ENCODE results near the gene SERPINB12. TPM values are rescaled to one million over a fixed set of nuclear protein-coding genes. Genes with fewer than 3 reads are reported as not detected.

Gene SERPINB12
- total RNA-seq, 1 donor from 2014 or later, result 0.32 TPM

GRCh38 chr18:63564021-63564420 lies 21.9 kb downstream of the SERPINB12 start:
- Histone ChIP-seq H3K36me3 (no peaks in the 10 kb centered on the region), H3K27ac (no peak overlapping the region), H3K4me1 (no peaks in the 10 kb centered on the region), H3K27me3 (no peaks in the 10 kb centered on the region), H3K9me3 (no peaks in the 10 kb centered on the region), H3K4me3 (no peak overlapping the region)
- no peak for DNase-seq (ENCODE audit: low spot score in 2 of 2)
- TF ChIP-seq CTCF (IDR thresholded peaks at IDR 0.05), result no peak
- intact Hi-C loops (cut with DNase I), result no loop called here

GRCh38 chr18:63564561-63564960 lies 22.4 kb downstream of the SERPINB12 start:
- Histone ChIP-seq H3K36me3 (no peaks in the 10 kb centered on the region), H3K27ac (no peak overlapping the region), H3K27me3 (no peaks in the 10 kb centered on the region), H3K9me3 (no peaks in the 10 kb centered on the region), H3K4me1 (no peaks in the 10 kb centered on the region), H3K4me3 (no peak overlapping the region)
- DNase-seq (ENCODE audit: low spot score in 2 of 2), result no peak
- intact Hi-C loops (cut with DNase I), result no loop called here
- no peak for TF ChIP-seq CTCF (IDR thresholded peaks at IDR 0.05)

- intact Hi-C loops (cut with DNase I), result no loop called here
- Histone ChIP-seq H3K4me1 (no peaks in the 10 kb centered on the region), H3K4me3 (no peak overlapping the region), H3K27me3 (no peaks in the 10 kb centered on the region), H3K36me3 (no peaks in the 10 kb centered on the region), H3K9me3 (no peaks in the 10 kb centered on the region), H3K27ac (no peak overlapping the region)
- no peak for DNase-seq (ENCODE audit: low spot score in 2 of 2)
- no peak for TF ChIP-seq CTCF (IDR thresholded peaks at IDR 0.05)
These were observed 25.1 kb downstream of the SERPINB12 start for GRCh38 chr18:63567276-63567675.

GRCh38 chr18:63567825-63568224 lies 25.7 kb downstream of the SERPINB12 start:
- Histone ChIP-seq H3K9me3 (no peaks in the 10 kb centered on the region), H3K27me3 (no peaks in the 10 kb centered on the region), H3K27ac (no peak overlapping the region), H3K4me3 (no peak overlapping the region), H3K36me3 (no peaks in the 10 kb centered on the region), H3K4me1 (no peaks in the 10 kb centered on the region)
- intact Hi-C loops (cut with DNase I), result no loop called here
- no peak for DNase-seq (ENCODE audit: low spot score in 2 of 2)
- TF ChIP-seq CTCF (IDR thresholded peaks at IDR 0.05), result no peak

GRCh38 chr18:63570721-63571120 lies 28.6 kb downstream of the SERPINB12 start:
- no peaks in the 10 kb centered on the region for H3K36me3 ChIP-seq
- intact Hi-C loops (cut with DNase I), result no loop called here

More at GRCh38 chr18:63570721-63571120, 28.6 kb downstream of the SERPINB12 start:
- Histone ChIP-seq H3K27ac (no peak overlapping the region), H3K4me3 (no peak overlapping the region), H3K4me1 (no peaks in the 10 kb centered on the region), H3K9me3 (no peaks in the 10 kb centered on the region), H3K27me3 (no peaks in the 10 kb centered on the region)
- DNase-seq (ENCODE audit: low spot score in 2 of 2), result no peak
- TF ChIP-seq CTCF (IDR thresholded peaks at IDR 0.05), result no peak

All from ascending aorta (tissue), 2 donors.